ENCODE data around the gene TEX28.
"Not testable (repeated sequence)": the region's sequence is repeated elsewhere in the genome, so short reads cannot be mapped to it uniquely, and the experiment has no call there.

Gene TEX28

DNA sequence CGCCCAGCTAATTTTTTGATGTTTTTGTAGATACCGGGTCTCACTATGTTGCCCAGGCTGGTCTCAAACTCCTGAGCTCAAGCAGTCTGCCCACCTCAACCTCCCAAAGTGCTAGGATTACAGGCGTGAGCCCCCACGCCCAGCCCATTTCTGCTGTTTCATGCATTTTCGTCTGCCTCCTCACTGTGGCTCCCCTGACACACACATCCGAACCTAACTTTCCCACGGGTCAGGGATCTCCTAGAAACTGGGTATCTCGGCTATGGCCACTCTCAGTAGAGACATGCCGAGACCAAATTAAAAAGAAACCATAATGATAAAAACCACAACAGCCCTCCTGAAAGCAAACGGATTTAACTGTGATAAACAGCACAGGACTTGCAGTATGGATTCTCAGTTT is 46.8 kb downstream of the TEX28 start:
- not testable (repeated sequence) for FAIRE-seq

GRCh38 chrX:154247377-154248045 is 47.4 kb downstream of the TEX28 start:
- not testable (repeated sequence) for FAIRE-seq; DNase-seq (ENCODE audit: insufficient read length, low spot score)

More for the DNA sequence above, 46.8 kb downstream of the TEX28 start:
- DNase-seq (ENCODE audit: insufficient read length, low spot score) = not testable (repeated sequence)

DNA sequence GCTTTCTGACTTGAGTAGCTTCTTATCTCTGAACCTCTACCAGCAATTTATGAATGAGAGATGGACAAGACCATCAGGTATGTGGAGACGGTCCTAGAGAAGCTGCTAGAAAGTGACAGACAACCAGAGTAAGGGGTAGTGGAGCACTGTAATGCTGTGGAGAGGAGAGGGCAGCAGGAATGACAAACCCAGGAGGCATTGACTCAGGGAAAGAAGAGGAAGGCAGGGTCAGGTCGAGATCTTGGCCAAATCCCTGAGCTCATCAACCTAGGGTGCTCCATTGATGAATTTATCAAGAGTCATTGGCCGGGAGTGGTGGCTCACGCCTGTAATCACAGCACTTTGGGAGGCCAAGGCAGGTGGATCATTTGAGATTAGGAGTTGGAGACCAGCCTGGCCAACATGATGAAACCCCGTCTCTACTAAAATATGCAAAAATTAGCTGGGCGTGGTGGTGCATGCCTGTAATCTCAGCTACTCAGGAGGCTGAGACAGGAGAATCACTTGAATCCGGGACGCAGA is 54.9 kb downstream of the TEX28 start:
- not testable (repeated sequence) for DNase-seq (ENCODE audit: insufficient read length, low spot score); FAIRE-seq

GRCh38 chrX:154238939-154239559 is 55.9 kb downstream of the TEX28 start:
- not testable (repeated sequence) for DNase-seq (ENCODE audit: insufficient read length, low spot score); FAIRE-seq

GRCh38 chrX:154233620-154234019 is 61.3 kb downstream of the TEX28 start:
- not testable (repeated sequence) for DNase-seq (ENCODE audit: insufficient read length, low spot score); FAIRE-seq

DNA sequence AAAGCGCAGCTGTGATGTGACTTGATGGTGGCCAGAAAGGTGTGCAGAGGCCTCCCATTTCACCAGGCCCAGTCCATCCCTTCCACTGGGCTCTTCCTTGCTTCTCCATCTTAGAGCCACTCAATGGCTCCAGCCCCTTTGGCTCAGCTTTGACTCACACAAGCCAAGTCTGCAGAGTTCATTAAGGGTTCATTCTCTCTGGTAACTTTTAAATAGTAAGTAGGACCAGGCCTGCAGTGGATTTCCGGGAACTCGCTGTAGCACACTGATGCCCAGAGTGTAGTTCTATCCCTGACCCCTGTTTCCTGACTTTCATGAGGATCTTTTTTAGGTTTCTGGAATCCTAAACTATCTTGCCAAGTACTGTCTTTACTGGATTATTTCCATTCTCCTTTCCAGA is 63.5 kb downstream of the TEX28 start:
- FAIRE-seq = not testable (repeated sequence)

GRCh38 chrX:154226706-154227105 is 68.2 kb downstream of the TEX28 start:
- DNase-seq (ENCODE audit: insufficient read length, low spot score); FAIRE-seq: not testable (repeated sequence)

More for the DNA sequence above, 63.5 kb downstream of the TEX28 start:
- DNase-seq (ENCODE audit: insufficient read length, low spot score) = not testable (repeated sequence)

DNA sequence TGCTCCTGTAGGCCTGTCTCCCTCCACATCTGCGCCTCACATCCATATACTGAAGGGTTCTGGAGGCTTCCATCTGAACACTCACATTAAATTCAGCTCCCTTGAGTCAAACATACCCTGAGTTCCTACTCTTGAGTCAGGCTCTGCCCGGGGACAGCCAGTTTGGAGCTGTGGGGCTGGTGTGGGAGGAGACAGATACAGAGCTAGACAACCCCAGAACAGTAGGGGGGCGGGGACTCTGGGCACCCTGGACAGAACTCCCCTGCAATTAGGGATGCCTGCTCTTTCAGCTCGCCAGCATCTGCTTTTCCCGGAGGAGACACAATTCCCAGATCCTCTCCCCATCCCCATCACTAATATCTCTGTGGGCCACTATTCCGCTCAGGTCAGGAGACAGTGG is 69.6 kb downstream of the TEX28 start:
- not testable (repeated sequence) for FAIRE-seq; DNase-seq (ENCODE audit: insufficient read length, low spot score)
